Measurements from ENCODE around the gene ANKRD34A. TPM values are rescaled to one million over a fixed set of nuclear protein-coding genes. Genes with fewer than 3 reads are reported as not detected.

ANKRD34A gene
- total and polyA plus RNA-seq, 2 of the 13 experiments (the other 11 are each of a cell fraction or from before 2014, with no cell fraction given): 0.05 to 0.07 TPM

DNA sequence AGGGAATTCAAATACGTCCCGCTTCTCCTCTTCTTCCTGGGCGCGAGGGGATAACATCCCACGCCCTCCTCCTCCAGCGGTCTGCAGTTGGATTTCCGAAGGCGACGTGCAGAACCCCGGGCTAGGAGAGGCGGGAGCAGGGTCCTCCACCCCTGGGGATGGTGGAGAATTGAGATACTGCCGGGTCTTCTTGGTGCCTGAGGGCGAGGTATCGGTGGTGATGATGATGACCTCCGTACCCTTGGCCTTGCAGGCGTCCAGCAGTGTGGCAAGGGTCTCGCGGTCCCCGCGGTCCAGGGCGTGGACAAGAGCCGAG, 3.3 kb downstream of the ANKRD34A start (continued):
- no peak for TF ChIP-seq MXD4 (CRISPR knock-in tag; IDR thresholded peaks at IDR 0.05)
- 0 out of 2 replicates have a peak, but pooled peaks have one; percentile 46 for TF ChIP-seq ZNF839 (CRISPR knock-in tag; IDR thresholded peaks at IDR 0.05; ENCODE audit: borderline replicate concordance)
- TF ChIP-seq ZNF530 (CRISPR knock-in tag; IDR thresholded peaks at IDR 0.05; ENCODE audit: low read depth): no peak
- TF ChIP-seq, protein P1, sequence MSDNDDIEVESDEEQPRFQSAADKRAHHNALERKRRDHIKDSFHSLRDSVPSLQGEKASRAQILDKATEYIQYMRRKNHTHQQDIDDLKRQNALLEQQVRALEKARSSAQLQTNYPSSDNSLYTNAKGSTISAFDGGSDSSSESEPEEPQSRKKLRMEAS (IDR thresholded peaks at IDR 0.05): no peak
- TF ChIP-seq ZNF383 (CRISPR knock-in tag; IDR thresholded peaks at IDR 0.05; ENCODE audit: borderline replicate concordance): no peak
- peak; percentile 63; the same call in 1 of the 2 replicates for TF ChIP-seq RARG (CRISPR knock-in tag; IDR thresholded peaks at IDR 0.05; ENCODE audit: low read depth)
- TF ChIP-seq LCORL (IDR thresholded peaks at IDR 0.05): no peak
- TF ChIP-seq LCORL (CRISPR knock-in tag; IDR thresholded peaks at IDR 0.05): no peak
- TF ChIP-seq ZNF367 (CRISPR knock-in tag; IDR thresholded peaks at IDR 0.05; ENCODE audit: borderline replicate concordance): no peak
- TF ChIP-seq UBTF (CRISPR knock-in tag; IDR thresholded peaks at IDR 0.05): no peak
- no peak for TF ChIP-seq KLF15 (CRISPR knock-in tag; IDR thresholded peaks at IDR 0.05; ENCODE audit: borderline replicate concordance)
- no peak for TF ChIP-seq ZSCAN20 (CRISPR knock-in tag; IDR thresholded peaks at IDR 0.05; ENCODE audit: borderline replicate concordance)
- TF ChIP-seq SMAD9 (CRISPR knock-in tag; IDR thresholded peaks at IDR 0.05): no peak
- no peak for TF ChIP-seq NR3C1 (CRISPR knock-in tag; IDR thresholded peaks at IDR 0.05)
- no peak for TF ChIP-seq ZNF292 (CRISPR knock-in tag; IDR thresholded peaks at IDR 0.05; ENCODE audit: borderline replicate concordance, low read depth)
- no peak for TF ChIP-seq AFF4 (CRISPR knock-in tag; IDR thresholded peaks at IDR 0.05)
- no peak for TF ChIP-seq ETV5 (CRISPR knock-in tag; IDR thresholded peaks at IDR 0.05; ENCODE audit: borderline replicate concordance)
- no peak for TF ChIP-seq NFKB2 (CRISPR knock-in tag; IDR thresholded peaks at IDR 0.05; ENCODE audit: borderline replicate concordance)
- no peak for TF ChIP-seq GPBP1L1 (CRISPR knock-in tag; IDR thresholded peaks at IDR 0.05)
- TF ChIP-seq THYN1 (CRISPR knock-in tag; IDR thresholded peaks at IDR 0.05; ENCODE audit: borderline replicate concordance, low read depth): no peak
- no peak for TF ChIP-seq ZFP90 (CRISPR knock-in tag; IDR thresholded peaks at IDR 0.05; ENCODE audit: borderline replicate concordance)
- TF ChIP-seq ZNF329 (CRISPR knock-in tag; IDR thresholded peaks at IDR 0.05; ENCODE audit: low read depth): no peak
